ENCODE data around the gene HOXB4. TPM values are rescaled to one million over a fixed set of nuclear protein-coding genes. Genes with fewer than 3 reads are reported as not detected.

Gene HOXB4
- total RNA-seq, 2 experiments from 2014 or later = 1.7 to 2.0 TPM

- H3K27ac Mint-ChIP-seq = no peak overlapping the region
- peaks cover 27% of the 10 kb centered on the region for H3K4me1 Mint-ChIP-seq (ENCODE audit: low read depth)
- ATAC-seq (peak; percentile 32), DNase-seq (peak; percentile 73)
- ChIA-PET POLR2A (interaction anchor here (0.8 to 1.3 kb wide), 4 partner anchors 37 to 355 kb away, joined by 3 to 4 read pairs (median 3); no protein-coding TSS in a partner anchor), CTCF (interaction anchor here (1.2 to 2.9 kb wide), 11 partner anchors 9 to 507 kb away, joined by 3 to 17 read pairs (median 6); no protein-coding TSS in a partner anchor)
- H3K27me3 Mint-ChIP-seq = peaks cover 89% of the 10 kb centered on the region
- H3K4me3 Mint-ChIP-seq = peak overlapping the region; percentile 89
- no peaks in the 10 kb centered on the region for H3K36me3 Mint-ChIP-seq (ENCODE audit: low read depth)
- TF ChIP-seq CTCF (IDR thresholded peaks at IDR 0.05) = no peak
- intact Hi-C loops (cut with micrococcal nuclease) = no loop called here
- H3K9me3 Mint-ChIP-seq = no peaks in the 10 kb centered on the region
Measured at GRCh38 chr17:48586355-48587258, 8.5 kb upstream of the HOXB4 start.

GRCh38 chr17:48584223-48584741 lies 6.1 kb upstream of the HOXB4 start:
- peaks cover 91% of the 10 kb centered on the region for H3K27me3 Mint-ChIP-seq
- CTCF ChIA-PET = interaction anchor here (0.7 kb wide), 2 partner anchors 114 to 321 kb away, joined by 3 to 4 read pairs; no protein-coding TSS in a partner anchor
- H3K9me3 Mint-ChIP-seq = no peaks in the 10 kb centered on the region
- H3K27ac Mint-ChIP-seq = no peak overlapping the region
- POLR2A ChIA-PET = no interaction called here
- no peak for TF ChIP-seq CTCF (IDR thresholded peaks at IDR 0.05)
- DNase-seq (no peak), ATAC-seq (no peak)
- intact Hi-C loops (cut with micrococcal nuclease) = no loop called here
- H3K36me3 Mint-ChIP-seq (ENCODE audit: low read depth) = no peaks in the 10 kb centered on the region
- H3K4me1 Mint-ChIP-seq (ENCODE audit: low read depth) = peaks cover 35% of the 10 kb centered on the region
- H3K4me3 Mint-ChIP-seq = no peak overlapping the region

GRCh38 chr17:48583708-48584222 lies 5.6 kb upstream of the HOXB4 start:
- intact Hi-C loops (cut with micrococcal nuclease) = no loop called here
- Mint-ChIP-seq H3K4me1 (ENCODE audit: low read depth) (peaks cover 39% of the 10 kb centered on the region), H3K9me3 (no peaks in the 10 kb centered on the region), H3K36me3 (ENCODE audit: low read depth) (no peaks in the 10 kb centered on the region), H3K27ac (no peak overlapping the region), H3K27me3 (peaks cover 93% of the 10 kb centered on the region), H3K4me3 (no peak overlapping the region)
- POLR2A ChIA-PET = interaction anchor here (1.7 kb wide), 1 partner anchor 92 kb away, joined by 5 read pairs; no protein-coding TSS in a partner anchor
- DNase-seq (no peak), ATAC-seq (no peak)
- CTCF ChIA-PET = interaction anchor here (0.7 to 1.1 kb wide), 4 partner anchors 82 to 321 kb away, joined by 3 to 4 read pairs (median 4); no protein-coding TSS in a partner anchor
- no peak for TF ChIP-seq CTCF (IDR thresholded peaks at IDR 0.05)

GRCh38 chr17:48582750-48583069 lies 4.6 kb upstream of the HOXB4 start:
- Mint-ChIP-seq H3K9me3 (no peaks in the 10 kb centered on the region), H3K36me3 (ENCODE audit: low read depth) (no peaks in the 10 kb centered on the region), H3K27ac (no peak overlapping the region), H3K27me3 (peaks cover 84% of the 10 kb centered on the region), H3K4me1 (ENCODE audit: low read depth) (peaks cover 40% of the 10 kb centered on the region), H3K4me3 (peak overlapping the region; percentile 57)
- DNase-seq (no peak), ATAC-seq (no peak)
- no peak for TF ChIP-seq CTCF (IDR thresholded peaks at IDR 0.05)
- ChIA-PET POLR2A (interaction anchor here (0.6 to 1.7 kb wide), 3 partner anchors 27 to 244 kb away, joined by 3 to 5 read pairs (median 3); no protein-coding TSS in a partner anchor), CTCF (interaction anchor here (0.6 to 1.1 kb wide), 6 partner anchors 8 to 557 kb away, joined by 3 to 4 read pairs (median 3); no protein-coding TSS in a partner anchor)
- intact Hi-C loops (cut with micrococcal nuclease) = no loop called here

All from activated CD8-positive, alpha-beta T cell treated with anti-CD3 and anti-CD28 coated beads for 36 hours (primary cell).